NCI-H345 (cell line): ENCODE data around the gene PAFAH1B1.
"Not testable (repeated sequence)": the region's sequence is repeated elsewhere in the genome, so short reads cannot be mapped to it uniquely, and the experiment has no call there.

ENCODE experiments used
- DNase-seq: peaks from one replicate; lab custom pipeline; 2025; lab: John Stamatoyannopoulos, UW

The PAFAH1B1 gene

DNA sequence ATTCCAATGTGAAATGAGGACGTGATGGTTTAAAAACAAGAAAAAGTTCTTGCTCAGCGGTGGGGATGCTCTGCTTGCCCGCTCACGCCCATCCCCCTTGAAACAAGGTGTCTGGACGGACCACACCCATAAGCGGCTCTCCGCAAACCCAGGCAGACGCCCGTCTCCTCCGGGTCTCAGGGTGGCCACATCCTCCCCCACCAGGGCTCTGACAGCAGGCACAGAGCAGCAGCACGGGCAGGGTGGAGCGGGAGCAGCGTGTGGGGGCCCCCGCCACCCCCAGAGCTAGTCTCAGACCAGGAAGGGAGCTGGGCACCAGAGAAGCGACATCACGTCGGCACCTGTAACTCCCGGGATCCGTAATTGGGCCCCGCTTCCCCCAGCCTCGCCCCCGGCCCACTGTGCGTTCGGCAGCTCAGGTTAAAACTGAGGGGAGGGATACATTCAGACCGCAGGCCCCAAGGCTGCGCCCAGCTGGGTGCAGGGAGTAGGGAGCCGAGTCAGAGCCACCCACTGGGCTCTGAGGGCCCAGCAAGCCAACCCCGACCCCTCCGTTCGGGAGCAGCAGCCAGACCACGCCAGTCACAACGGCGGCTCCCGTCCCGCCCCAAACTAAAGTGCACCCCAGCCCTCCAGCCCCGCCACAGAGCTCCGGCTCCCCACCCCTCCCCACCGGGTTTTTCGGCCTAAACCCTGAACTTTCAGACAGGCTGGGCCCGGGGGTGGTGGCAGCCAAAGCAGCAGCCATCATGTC, 96.1 kb downstream of the PAFAH1B1 start:
- DNase-seq = no peak

DNA sequence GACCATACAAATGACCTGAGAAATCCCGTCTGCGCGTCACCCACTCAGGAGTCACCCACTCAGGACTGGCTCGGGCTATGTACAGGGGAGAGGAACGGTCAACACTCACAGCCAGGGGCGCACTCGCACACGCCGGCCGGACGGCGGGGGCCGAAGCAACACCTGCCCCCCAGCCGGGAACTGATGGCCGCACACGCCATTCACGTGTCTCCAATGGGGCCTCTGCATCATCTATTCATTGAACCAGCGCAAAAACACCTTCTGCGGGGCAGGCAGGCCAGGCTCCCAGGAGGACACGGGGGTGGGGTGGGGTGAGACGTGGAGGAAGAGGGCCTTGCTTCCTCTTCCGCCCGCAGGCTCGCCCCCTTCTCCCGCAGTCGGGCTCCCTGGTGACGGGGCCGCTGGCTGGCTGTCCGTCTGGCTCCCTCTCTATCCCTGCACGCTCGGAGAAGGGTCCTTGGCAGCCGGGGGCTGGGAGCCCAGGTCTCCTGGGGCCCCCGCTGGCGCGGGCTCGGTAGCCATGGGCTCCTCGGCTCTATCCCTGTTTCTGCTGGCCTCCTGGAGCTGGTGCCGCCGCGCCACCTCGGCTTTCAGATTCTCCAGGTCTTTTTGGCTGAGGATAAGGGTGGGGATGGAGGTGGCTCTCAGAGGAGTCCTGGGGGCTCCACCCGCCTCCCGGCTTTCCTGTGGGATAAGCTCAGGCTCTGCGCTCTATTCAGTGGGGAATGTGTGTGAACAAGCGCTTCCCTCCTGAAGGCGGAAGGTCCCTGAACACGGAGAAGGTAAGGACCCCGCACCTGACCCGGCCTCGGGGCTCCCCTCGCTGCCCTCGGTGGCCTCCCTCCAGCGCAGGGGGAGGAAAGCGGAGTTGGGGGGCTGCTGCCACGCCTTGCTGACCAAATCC, 97.0 kb downstream of the PAFAH1B1 start:
- no peak for DNase-seq

GRCh38 chr17:2691069-2691871, 97.8 kb downstream of the PAFAH1B1 start:
- no peak for DNase-seq

DNA sequence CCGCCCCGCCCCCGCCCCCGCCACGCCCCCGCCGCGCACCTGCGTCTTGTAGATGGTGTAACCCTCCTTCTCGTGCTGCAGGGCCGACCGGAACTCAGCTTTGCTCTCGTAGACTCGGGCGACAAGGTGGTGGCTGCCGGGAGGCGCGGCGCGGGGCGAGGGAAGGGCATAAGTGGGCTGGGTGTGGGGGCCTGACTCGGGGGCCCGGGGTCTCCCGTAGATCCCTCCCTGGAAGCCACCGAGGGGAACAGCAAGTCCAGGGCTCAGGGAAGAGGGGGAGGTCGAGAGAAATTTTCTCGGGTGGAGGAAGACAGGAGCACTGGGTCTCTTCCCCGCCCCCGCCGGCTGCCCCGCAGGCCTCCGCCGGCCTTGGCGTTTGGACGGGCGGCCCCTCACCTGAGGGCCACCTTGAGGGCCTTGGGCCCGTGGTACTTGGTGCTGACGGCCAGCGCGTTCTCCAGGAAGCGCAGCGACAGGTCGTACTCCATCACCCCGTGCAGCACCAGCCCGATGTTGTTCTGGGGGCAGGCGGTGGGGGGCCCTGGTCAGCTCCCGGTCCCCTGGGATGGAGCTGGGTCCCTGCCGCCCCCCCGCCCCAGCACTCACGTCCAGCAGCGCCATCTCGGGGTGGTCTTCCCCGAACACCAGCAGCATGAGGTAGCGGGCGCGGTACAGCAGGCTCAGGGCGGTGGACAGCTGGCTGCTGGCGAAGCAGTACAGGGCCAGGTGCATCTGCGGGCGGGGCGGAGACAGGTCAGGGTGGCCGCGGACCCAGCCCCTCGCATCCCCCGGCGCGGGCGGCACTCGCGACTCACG, 98.7 kb downstream of the PAFAH1B1 start:
- no peak for DNase-seq

DNA sequence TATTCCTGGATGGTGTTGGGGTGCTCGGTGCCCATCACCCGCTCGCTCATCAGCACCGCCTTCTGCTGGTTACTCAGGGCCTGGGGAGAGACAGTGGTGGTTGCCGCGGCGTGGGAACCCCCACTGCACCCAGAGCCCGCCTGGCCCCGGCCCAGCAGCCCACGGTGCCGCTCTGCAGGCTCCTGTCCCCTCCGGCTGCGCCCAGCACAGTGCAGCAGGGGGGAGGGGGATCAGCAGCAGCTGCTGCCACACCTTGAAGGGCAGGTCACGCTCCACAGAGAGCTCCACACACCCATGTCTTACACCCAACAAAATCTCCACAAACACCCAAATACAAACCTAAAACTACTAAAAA, 99.3 kb downstream of the PAFAH1B1 start:
- DNase-seq = no peak

DNA sequence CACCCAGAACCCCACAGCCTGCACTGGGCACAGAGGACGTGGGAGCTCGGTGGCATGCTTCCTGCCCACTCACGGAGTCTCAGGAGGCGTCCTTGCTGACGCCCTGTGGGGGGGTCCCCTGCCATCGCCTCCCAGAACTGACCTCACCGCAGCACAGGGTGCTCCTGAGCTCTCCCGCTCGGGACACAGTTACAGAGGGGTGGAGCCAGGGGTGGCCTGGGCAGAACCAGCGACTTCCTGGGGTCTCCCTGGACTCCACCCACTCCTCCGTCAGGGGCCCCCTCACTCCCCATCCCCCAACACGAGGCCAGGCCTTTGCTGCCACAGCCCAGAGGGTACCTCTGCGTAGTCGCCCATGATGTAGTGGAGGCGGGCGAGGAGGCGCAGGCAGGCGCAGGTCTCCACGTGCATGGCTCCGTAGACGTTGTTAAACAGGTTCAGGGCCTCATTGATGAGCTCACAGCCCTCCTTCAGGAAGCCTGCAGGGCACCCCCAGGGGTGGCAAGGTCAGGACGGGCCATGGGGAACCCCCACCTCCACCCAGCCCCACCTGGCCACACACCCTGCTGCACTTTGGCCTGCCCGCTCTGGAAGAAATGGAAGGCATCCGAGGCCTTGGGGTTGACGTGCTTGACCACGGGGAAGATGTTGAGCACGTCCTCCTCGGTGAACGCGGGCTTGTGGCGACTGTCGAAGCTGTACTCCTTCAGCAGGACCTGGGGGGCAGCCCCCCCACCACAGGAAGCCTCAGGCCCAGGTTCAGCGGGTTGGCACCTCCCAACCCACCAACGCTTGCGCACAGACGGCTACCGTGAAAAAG, 100.3 kb downstream of the PAFAH1B1 start:
- no peak for DNase-seq

- DNase-seq = no peak
Observed at GRCh38 chr17:2694381-2695242, 101.2 kb downstream of the PAFAH1B1 start.

DNA sequence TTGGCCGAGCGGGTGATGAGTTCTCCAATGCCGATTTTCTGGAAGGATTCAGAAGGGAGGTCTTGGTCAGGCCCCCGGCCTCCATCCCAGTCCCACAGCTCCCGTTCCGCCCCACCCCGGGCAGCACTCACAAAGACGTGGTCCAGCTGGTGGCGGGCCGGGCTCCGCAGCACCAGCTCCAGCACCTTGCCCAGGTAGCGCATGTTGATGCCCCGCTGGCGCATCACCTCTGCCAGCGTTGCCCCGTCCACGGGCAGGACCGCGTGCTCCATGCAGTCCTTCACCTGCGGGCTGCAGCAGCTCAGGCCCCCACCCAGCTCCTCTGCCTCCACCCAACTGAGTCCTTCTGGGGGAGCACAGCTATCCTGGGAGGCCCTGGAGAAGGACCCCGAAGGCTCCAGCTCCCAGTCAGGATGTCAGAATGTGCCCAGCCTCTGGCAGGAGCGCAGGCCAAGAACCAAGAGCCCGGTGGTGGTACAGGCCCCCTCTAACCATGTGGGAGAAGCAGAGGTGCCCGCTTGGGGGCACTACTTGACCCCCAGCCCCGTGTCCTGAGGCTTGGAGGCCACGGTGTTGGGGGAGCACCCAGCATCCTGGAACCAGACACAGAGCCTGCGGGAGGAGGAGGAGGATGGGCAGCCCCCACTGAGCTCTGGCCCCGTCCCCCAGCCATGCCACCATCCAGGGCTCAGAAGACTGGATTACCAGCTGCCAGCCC, 101.9 kb downstream of the PAFAH1B1 start:
- DNase-seq = no peak

DNA sequence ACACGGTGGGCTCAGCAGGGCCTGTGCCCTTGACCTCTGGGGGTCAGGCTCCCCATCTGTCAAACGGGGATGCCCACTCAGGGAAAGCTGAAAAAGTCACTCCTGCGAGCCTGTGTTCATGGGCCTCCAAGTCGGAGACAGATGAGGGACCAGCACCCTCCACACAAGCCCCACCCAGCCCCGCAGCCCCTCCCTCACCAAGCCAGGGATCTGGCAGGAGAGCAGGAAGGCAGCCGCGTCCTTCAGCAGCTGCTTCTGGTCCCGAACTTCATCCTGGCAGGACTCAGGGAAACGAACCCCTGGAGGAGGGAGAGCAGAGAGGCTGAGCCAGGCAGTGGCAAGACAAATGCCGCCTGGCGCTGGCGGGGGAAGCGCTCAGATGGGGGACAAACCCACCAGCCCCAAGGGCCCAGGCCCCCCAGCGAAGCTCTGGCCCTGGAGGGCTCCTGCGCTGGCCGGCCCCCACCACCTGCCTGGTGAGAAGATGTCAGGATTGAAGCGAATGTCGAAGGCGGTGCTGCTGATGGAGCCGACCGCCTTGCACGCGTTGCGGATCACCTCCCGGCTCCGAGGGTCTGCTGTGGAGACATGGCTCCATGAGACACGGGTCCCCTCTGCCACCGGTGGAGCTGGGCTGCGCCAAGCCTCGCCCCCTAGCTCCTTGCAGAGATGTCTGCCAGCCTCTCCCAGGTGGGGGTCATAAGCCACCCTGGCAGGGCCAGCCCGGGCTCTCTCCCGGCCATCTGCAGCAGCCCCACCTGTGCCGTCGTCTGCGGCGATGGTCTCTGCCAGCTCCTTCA, 102.7 kb downstream of the PAFAH1B1 start:
- DNase-seq = no peak

DNA sequence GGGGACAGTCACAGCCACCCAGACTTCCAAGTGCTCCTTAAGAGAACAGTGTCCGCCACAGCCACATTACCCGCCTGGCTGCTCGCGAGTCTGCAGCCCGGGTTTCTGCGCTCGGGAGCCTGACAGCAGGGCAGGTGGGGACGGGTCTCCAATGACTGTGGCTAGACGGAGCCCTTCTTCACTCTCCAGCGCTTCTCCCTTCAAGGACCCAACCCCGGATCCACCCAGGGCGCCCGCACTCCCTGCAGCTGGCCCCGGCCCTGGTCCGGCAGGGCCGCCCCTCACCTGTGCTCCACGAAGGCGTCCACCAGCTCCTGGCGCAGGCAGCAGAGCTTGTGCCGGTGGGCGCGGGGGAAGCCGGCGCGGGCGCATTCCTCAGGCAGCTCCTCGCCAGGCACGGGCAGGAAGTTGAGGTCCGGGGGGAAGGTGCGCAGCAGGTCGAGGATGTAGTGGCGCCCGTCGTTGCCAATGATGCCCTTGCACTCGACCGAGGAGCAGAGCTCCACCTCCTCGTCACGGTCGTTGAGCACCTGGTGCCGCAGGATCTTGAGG, 104.2 kb downstream of the PAFAH1B1 start:
- no peak for DNase-seq

DNA sequence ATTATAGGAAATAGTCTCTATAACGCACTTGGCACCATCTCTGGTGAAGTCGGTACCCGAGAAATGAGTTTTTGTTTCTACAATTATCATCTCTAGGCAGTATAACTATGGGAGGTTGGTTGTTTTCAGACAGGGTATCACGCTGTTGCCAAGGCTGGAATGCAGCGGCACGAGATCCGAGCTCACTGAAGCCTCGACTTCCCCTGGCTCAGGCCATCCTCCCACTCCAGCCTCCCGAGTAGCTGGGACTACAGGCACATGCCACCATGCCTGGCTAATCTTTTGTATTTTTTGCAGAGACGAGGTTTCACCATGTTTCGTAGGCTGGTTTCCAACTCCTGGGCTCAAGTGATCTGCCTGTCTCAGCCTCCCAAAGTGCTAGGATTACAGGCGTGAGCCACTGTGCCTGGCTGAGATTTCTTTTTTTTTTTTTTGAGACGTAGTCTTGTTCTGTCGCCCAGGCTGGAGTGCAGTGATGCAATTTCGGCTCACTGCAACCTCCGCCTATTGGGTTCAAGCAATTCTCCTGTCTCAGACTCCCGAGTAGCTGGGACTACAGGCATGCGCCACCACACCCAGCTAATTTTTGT, 105.9 kb downstream of the PAFAH1B1 start:
- not testable (repeated sequence) for DNase-seq

DNA sequence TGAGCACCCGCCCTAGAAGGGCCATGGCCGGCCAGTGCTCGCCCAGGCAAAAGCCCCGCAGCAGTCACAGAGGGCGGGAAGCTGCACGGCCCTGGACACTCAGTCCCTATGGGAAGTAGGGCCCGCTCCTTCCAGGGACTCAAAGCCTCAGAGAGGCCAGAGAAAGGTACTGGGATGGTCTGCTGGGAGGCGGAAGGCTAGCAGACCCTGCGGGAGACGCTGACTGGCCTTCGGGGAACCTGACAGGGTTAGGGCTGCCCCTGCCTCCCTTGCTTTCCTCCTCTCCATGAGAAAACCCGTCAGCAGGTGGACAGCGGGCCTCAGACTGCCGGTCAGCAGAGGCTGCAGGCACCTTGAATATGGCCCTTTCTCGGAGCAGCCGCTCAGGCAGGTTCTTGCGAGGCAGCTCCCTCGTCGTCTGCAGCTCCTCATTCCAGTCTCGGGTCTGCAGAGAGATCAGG, 106.6 kb downstream of the PAFAH1B1 start:
- no peak for DNase-seq

GRCh38 chr17:2700491-2701141, 107.2 kb downstream of the PAFAH1B1 start:
- no peak for DNase-seq

- DNase-seq = no peak
Observed at GRCh38 chr17:2701161-2701995, 107.9 kb downstream of the PAFAH1B1 start.

DNA sequence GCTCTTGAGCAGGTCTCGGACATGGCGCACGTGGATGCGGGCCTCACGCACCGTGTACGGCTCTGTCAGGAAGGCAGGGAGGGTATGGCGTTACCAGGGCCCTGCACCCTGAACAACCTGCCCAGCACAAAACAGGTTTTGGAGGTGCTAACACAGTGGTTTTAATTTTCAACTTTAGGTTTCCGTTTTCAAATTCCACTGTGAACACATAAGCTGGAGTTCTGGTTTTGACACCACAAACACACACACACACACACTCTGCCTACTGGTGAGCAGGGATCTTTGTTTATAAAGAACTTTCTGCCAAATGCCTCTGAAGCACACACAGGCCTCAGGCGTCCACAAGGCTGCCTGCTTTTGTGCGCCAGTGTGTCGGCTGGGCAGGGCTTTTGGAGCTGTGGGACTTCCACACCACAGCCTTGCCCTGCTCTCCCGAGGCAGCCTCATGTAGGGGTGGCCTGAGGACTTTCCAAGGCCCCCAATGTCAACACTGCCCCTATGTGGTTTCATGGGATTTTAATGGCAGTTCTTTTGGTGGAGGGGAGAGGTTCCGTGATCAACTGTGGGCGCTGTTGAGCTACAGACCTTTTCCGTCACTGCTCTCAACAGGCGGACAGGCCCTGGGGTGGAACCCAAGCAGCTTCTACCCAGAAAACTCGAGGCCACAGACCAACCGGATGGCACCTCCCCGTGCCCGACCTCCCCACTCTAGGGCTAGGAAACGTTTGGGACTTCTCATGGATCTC, 108.7 kb downstream of the PAFAH1B1 start:
- no peak for DNase-seq
